Measurements from ENCODE around the gene BABAM1. TPM values are rescaled to one million over a fixed set of nuclear protein-coding genes. Genes with fewer than 3 reads are reported as not detected.
A peak's percentile ranks its signal among the peaks of the same experiment; 100 is the strongest.

The BABAM1 gene
- total and polyA plus RNA-seq, 9 of the 15 experiments (the other 6 are each of a cell fraction or from before 2014, with no cell fraction given): 14.7 to 160 (median 113) TPM

DNA sequence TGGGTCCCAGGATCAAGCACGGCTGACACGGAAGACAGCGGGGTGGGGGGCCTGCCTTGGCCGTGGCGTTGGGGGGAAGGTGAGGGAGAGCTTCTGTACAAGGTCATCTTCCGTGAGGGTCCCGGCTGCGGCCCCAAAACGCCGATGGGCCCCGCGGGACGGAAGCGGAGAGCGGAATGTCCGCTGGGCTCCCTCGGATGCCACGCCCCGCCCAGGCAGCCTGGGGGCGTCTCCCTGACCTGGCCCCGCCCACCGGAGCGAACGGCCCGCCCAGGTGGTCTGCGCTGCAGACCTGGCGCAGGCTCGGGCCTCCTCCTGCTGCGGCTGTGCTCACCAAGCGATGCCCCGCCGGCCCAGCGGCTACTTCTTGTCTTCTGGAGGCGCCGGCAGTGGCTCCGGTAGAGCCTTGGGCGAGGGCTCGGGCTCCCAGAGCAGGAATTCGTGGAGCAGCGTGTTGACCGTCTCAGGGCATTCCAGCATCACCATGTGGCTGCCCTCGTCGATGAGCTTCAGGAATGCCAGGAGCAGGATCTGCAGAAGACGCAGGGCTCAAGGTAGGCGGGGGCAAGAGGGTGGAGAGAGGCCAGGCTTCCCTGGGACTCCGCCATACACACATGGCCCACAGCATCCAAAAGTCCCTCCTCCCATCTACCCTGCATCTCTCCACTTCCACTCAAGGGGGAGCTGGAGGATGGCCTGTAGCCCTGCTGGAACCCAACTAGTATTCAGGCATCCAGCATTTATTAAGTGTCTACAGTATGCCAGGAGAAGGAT, 25.2 kb downstream of the BABAM1 start (continued):
- TF ChIP-seq TFAM (CRISPR knock-in tag; conservative IDR thresholded peaks at IDR 0.05) (no peak), KDM1A (IDR thresholded peaks at IDR 0.05) (peak in 1 of 2 experiments; percentile 33; a peak in 1 of 4 replicates), ZNF764 (CRISPR knock-in tag; IDR thresholded peaks at IDR 0.05; ENCODE audit: low read depth) (no peak), MIER1 (IDR thresholded peaks at IDR 0.05; ENCODE audit: low read depth) (0 out of 2 replicates have a peak, but pooled peaks have one; percentile 50), TCF7 (IDR thresholded peaks at IDR 0.05; ENCODE audit: borderline replicate concordance) (no peak), ZNF121 (CRISPR knock-in tag; conservative IDR thresholded peaks at IDR 0.05) (no peak), POLR3G (IDR thresholded peaks at IDR 0.05; ENCODE audit: extremely low read depth, insufficient read length, insufficient replicate concordance) (no peak), CREB1 (IDR thresholded peaks at IDR 0.05) (no peak), CREB1 (CRISPR knock-in tag; IDR thresholded peaks at IDR 0.05) (peak; percentile 50; the same call in 1 of the 2 replicates), CBX2 (IDR thresholded peaks at IDR 0.05; ENCODE audit: insufficient read depth, low read length, poor library complexity, severe bottlenecking) (no peak), ZFP91 (CRISPR knock-in tag; IDR thresholded peaks at IDR 0.05) (no peak), FOXK1 (CRISPR knock-in tag; IDR thresholded peaks at IDR 0.05; ENCODE audit: borderline replicate concordance) (no peak), MCM7 (IDR thresholded peaks at IDR 0.05) (no peak), TEAD2 (tag; IDR thresholded peaks at IDR 0.05) (no peak)
- TF ChIP-seq, protein P1, sequence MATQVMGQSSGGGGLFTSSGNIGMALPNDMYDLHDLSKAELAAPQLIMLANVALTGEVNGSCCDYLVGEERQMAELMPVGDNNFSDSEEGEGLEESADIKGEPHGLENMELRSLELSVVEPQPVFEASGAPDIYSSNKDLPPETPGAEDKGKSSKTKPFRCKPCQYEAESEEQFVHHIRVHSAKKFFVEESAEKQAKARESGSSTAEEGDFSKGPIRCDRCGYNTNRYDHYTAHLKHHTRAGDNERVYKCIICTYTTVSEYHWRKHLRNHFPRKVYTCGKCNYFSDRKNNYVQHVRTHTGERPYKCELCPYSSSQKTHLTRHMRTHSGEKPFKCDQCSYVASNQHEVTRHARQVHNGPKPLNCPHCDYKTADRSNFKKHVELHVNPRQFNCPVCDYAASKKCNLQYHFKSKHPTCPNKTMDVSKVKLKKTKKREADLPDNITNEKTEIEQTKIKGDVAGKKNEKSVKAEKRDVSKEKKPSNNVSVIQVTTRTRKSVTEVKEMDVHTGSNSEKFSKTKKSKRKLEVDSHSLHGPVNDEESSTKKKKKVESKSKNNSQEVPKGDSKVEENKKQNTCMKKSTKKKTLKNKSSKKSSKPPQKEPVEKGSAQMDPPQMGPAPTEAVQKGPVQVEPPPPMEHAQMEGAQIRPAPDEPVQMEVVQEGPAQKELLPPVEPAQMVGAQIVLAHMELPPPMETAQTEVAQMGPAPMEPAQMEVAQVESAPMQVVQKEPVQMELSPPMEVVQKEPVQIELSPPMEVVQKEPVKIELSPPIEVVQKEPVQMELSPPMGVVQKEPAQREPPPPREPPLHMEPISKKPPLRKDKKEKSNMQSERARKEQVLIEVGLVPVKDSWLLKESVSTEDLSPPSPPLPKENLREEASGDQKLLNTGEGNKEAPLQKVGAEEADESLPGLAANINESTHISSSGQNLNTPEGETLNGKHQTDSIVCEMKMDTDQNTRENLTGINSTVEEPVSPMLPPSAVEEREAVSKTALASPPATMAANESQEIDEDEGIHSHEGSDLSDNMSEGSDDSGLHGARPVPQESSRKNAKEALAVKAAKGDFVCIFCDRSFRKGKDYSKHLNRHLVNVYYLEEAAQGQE (IDR thresholded peaks at IDR 0.05; ENCODE audit: borderline replicate concordance): peak; percentile 69; the same call in 1 of the 2 replicates
- TF ChIP-seq, protein P1 (CRISPR knock-in tag; IDR thresholded peaks at IDR 0.05; ENCODE audit: low read depth): no peak
- TF ChIP-seq, protein P2, sequence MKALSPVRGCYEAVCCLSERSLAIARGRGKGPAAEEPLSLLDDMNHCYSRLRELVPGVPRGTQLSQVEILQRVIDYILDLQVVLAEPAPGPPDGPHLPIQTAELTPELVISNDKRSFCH (CRISPR knock-in tag; IDR thresholded peaks at IDR 0.05): no peak
- TF ChIP-seq, protein P2 (tag; IDR thresholded peaks at IDR 0.05): no peak

Measured in K562 (cell line).